A549 (cell line): ENCODE results near the gene CCDC169.

Experiments used
- EHMT2 ChIP-seq: fragments of 200-600 bp; sonication (generic); IDR thresholded peaks from 2 replicates; pipeline ENCODE4 v1.6.1; 2016; ENCODE audit warnings: antibody characterized with exemption, low read depth, mild to moderate bottlenecking, moderate library complexity
- HEYL ChIP-seq: fragments of 250-450 bp; sonication (Bioruptor Pico); IDR thresholded peaks from 2 replicates; pipeline ENCODE4 v1.8.0; 2021; ENCODE audit warnings: mild to moderate bottlenecking, moderate library complexity
- POLR2AphosphoS2 ChIP-seq: conservative IDR thresholded peaks from 2 replicates; pipeline ENCODE4 v1.6.1; 2012; ENCODE audit warnings: low read length, improper control_type of control experiment, inconsistent platforms
- TF ChIP-seq, protein P1 (sequence below): fragments of >200 bp; sonication (Bioruptor Twin); formaldehyde crosslinking; IDR thresholded peaks from 3 replicates; pipeline ENCODE4 v1.5.1; 2016

DNA sequence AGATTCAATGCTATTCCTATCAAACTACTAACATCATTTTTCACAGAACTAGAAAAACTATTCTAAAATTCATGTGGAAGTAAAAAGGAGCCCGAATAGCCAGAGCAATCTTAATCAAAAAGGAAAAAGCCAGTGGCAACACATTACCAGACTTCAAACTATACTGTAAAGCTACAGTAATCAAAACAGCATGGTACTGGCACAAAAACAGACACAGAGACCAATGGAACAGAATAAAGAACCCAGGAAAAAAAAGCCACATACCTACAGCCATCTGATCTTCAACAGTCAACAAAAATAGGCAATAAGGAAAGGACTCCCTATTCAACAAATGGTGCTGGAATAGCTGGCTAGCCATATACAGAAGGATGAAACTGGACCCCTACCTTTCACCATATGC lies 72.9 kb downstream of the CCDC169 start:
- TF ChIP-seq, protein P1, sequence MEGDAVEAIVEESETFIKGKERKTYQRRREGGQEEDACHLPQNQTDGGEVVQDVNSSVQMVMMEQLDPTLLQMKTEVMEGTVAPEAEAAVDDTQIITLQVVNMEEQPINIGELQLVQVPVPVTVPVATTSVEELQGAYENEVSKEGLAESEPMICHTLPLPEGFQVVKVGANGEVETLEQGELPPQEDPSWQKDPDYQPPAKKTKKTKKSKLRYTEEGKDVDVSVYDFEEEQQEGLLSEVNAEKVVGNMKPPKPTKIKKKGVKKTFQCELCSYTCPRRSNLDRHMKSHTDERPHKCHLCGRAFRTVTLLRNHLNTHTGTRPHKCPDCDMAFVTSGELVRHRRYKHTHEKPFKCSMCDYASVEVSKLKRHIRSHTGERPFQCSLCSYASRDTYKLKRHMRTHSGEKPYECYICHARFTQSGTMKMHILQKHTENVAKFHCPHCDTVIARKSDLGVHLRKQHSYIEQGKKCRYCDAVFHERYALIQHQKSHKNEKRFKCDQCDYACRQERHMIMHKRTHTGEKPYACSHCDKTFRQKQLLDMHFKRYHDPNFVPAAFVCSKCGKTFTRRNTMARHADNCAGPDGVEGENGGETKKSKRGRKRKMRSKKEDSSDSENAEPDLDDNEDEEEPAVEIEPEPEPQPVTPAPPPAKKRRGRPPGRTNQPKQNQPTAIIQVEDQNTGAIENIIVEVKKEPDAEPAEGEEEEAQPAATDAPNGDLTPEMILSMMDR, result no peak
- TF ChIP-seq HEYL, result no peak
- no peak for TF ChIP-seq POLR2AphosphoS2
- TF ChIP-seq EHMT2, result no peak
